Peyer's patch (tissue), 4 donors: ENCODE data around the gene SKAP1.
"Not testable (repeated sequence)": the region's sequence is repeated elsewhere in the genome, so short reads cannot be mapped to it uniquely, and the experiment has no call there.

Experiments
- CTCF ChIP-seq, 6 experiments: fragments of 450-650 bp in 4 of 6; fragments of 200-600 bp in 2 of 6; sonication (generic) in 1 of 6; IDR thresholded peaks; one replicate each; pipeline ENCODE4 v1.5.1; 2017 to 2019; ENCODE audit warnings: antibody characterized with exemption in 6 of 6, mild to moderate bottlenecking in 3 of 6, moderate library complexity in 1 of 6
- POLR2A ChIP-seq, 2 donors: fragments of 450-650 bp; IDR thresholded peaks; one replicate each; pipeline ENCODE4 v1.5.1; 2017; ENCODE audit warnings: antibody characterized with exemption in 2 of 2, mild to moderate bottlenecking in 2 of 2, moderate library complexity in 2 of 2

- TF ChIP-seq CTCF, POLR2A (IDR thresholded peaks at IDR 0.05): not testable (repeated sequence)
Observed at GRCh38 chr17:48207036-48207435, 223.0 kb downstream of the SKAP1 start.
